K562 (cell line): ENCODE measurements around the gene WDR91. TPM values are rescaled to one million over a fixed set of nuclear protein-coding genes. Genes with fewer than 3 reads are reported as not detected.

Source experiments
- ATF2 ChIP-seq: sonication (generic); formaldehyde crosslinking; IDR thresholded peaks from 2 replicates; pipeline ENCODE4 v1.8.1; 2022; ENCODE audit warnings: missing genetic modification reagents
- CREBBP ChIP-seq: IDR thresholded peaks from one replicate; pipeline ENCODE4 v1.6.1; 2012; ENCODE audit warnings: low read depth, mild to moderate bottlenecking, control low read depth, inconsistent platforms, low read length
- NR3C1 ChIP-seq: sonication (generic); formaldehyde crosslinking; IDR thresholded peaks from 2 replicates; pipeline ENCODE4 v1.8.1; 2022; ENCODE audit warnings: missing genetic modification reagents
- POLR2AphosphoS2 ChIP-seq: IDR thresholded peaks from 2 replicates; pipeline ENCODE4 v1.6.1; 2012; ENCODE audit warnings: low read length, improper control_type of control experiment
- ZC3H4 ChIP-seq: sonication (generic); formaldehyde crosslinking; IDR thresholded peaks from 2 replicates; pipeline ENCODE4 v1.9.0; 2021; ENCODE audit warnings: missing genetic modification reagents, borderline replicate concordance
- polyA plus RNA-seq, 8 experiments: library from polyadenylated mRNA; depleted of rRNA in 4 of 8; stranded (reverse) in 5 of 8; unstranded in 3 of 8; fragments of >200 nt; fragmentation: Nextera tagmentation in 2 of 8; fragmentation: Illumina TruSeq in 1 of 8; extraction: Ambion mirVana in 2 of 8; extraction: Trizol in 1 of 8; gene quantifications; 2 replicates each; pipeline versions ENCODE4 v1.2.1 to v1.2.3, GENCODE V29; 2011 to 2014; ENCODE audit warnings: inconsistent platforms in 1 of 8, missing spikeins in 1 of 8
- total RNA-seq, 7 experiments: library from RNA; depleted of rRNA in 6 of 7; stranded (reverse); fragments of >200 nt in 6 of 7; fragmentation: Illumina TruSeq in 2 of 7; extraction: Trizol in 2 of 7; gene quantifications; 2 replicates each; pipeline versions ENCODE4 v1.2.1 to v1.2.3, GENCODE V29; 2011 to 2021; ENCODE audit warnings: low replicate concordance in 1 of 7
- TF ChIP-seq, protein P1 (sequence below): sonication (generic); formaldehyde crosslinking; IDR thresholded peaks from 2 replicates; pipeline ENCODE4 v1.8.1; 2023; ENCODE audit warnings: mild to moderate bottlenecking, missing genetic modification reagents
- TF ChIP-seq, protein P2 (sequence below): fragments of 450-650 bp; formaldehyde crosslinking; IDR thresholded peaks from 2 replicates; pipeline ENCODE4 v1.4.0; 2020; ENCODE audit warnings: mild to moderate bottlenecking, moderate library complexity
- TF ChIP-seq, protein P3 (sequence below), 2 experiments: fragments of 150-350 bp in 1 of 2; IDR thresholded peaks; 2 replicates each; pipeline ENCODE4 v1.6.1; 2012 to 2016; ENCODE audit warnings: low read depth in 2 of 2, low read length in 2 of 2, mild to moderate bottlenecking in 1 of 2, moderate library complexity in 1 of 2
- TF ChIP-seq, protein P4 (sequence below): fragments of 250-450 bp; sonication (Bioruptor Pico); IDR thresholded peaks from 2 replicates; pipeline ENCODE4 v1.5.0; 2021; ENCODE audit warnings: mild to moderate bottlenecking, borderline replicate concordance
- TF ChIP-seq, protein P5 (sequence below): IDR thresholded peaks from 2 replicates; pipeline ENCODE4 v1.6.1; 2011; ENCODE audit warnings: borderline replicate concordance, low read depth, mild to moderate bottlenecking, moderate library complexity, low read length; ENCODE audit not compliant: insufficient read depth, poor library complexity, severe bottlenecking

Gene WDR91
- total and polyA plus RNA-seq, 9 of the 15 experiments (the other 6 are each of a cell fraction or from before 2014, with no cell fraction given) = 1.9 to 18.2 (median 9.8) TPM

DNA sequence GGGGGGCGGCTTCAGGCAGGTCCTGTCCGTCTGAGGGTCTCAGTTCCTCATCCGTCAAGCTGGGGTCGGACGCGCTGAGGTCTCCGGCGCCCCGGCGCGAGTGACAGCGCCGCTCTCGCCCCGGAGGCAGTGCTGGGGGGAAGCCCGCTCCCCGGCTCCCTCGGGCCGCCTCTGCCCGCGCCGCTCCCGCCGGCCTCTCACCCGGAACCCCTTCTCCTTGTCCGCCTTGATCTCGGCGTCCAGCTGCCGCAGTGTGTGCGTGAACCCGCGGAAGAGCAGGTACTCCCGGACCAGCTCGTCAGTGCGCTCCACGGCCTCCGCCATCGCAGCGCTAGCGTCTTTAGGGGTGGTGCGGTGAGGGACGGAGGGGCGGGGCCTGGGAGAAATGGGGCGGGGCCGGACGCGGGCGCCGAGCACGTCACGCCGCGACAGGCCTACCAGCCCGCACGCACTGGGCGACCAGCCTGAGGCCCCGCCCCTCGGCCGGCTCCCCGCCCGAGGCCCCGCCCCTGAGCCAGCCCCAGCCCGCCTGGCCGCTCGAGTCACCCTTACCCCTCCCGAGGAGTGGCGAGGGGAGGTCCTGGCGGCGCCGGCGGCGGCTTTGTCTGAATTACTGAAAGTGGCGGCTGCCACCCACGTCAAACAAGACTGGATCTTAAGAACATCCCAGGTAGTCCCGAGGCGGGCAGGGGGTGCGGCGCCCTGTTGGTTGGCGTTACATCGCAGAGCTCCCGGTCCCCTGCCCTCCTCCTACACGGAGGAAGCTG is at the start of gene WDR91 (continued):
- TF ChIP-seq, protein P1, sequence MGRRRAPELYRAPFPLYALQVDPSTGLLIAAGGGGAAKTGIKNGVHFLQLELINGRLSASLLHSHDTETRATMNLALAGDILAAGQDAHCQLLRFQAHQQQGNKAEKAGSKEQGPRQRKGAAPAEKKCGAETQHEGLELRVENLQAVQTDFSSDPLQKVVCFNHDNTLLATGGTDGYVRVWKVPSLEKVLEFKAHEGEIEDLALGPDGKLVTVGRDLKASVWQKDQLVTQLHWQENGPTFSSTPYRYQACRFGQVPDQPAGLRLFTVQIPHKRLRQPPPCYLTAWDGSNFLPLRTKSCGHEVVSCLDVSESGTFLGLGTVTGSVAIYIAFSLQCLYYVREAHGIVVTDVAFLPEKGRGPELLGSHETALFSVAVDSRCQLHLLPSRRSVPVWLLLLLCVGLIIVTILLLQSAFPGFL (CRISPR knock-in tag) = no peak
- TF ChIP-seq, protein P2, sequence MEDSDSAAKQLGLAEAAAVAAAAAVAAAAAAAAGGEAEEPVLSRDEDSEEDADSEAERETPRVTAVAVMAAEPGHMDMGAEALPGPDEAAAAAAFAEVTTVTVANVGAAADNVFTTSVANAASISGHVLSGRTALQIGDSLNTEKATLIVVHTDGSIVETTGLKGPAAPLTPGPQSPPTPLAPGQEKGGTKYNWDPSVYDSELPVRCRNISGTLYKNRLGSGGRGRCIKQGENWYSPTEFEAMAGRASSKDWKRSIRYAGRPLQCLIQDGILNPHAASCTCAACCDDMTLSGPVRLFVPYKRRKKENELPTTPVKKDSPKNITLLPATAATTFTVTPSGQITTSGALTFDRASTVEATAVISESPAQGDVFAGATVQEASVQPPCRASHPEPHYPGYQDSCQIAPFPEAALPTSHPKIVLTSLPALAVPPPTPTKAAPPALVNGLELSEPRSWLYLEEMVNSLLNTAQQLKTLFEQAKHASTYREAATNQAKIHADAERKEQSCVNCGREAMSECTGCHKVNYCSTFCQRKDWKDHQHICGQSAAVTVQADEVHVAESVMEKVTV (CRISPR knock-in tag) = no peak
- TF ChIP-seq ZC3H4 (CRISPR knock-in tag) (no peak), ATF2 (CRISPR knock-in tag) (no peak), POLR2AphosphoS2 (no peak), NR3C1 (CRISPR knock-in tag) (no peak), CREBBP (no peak)
- TF ChIP-seq, protein P3, sequence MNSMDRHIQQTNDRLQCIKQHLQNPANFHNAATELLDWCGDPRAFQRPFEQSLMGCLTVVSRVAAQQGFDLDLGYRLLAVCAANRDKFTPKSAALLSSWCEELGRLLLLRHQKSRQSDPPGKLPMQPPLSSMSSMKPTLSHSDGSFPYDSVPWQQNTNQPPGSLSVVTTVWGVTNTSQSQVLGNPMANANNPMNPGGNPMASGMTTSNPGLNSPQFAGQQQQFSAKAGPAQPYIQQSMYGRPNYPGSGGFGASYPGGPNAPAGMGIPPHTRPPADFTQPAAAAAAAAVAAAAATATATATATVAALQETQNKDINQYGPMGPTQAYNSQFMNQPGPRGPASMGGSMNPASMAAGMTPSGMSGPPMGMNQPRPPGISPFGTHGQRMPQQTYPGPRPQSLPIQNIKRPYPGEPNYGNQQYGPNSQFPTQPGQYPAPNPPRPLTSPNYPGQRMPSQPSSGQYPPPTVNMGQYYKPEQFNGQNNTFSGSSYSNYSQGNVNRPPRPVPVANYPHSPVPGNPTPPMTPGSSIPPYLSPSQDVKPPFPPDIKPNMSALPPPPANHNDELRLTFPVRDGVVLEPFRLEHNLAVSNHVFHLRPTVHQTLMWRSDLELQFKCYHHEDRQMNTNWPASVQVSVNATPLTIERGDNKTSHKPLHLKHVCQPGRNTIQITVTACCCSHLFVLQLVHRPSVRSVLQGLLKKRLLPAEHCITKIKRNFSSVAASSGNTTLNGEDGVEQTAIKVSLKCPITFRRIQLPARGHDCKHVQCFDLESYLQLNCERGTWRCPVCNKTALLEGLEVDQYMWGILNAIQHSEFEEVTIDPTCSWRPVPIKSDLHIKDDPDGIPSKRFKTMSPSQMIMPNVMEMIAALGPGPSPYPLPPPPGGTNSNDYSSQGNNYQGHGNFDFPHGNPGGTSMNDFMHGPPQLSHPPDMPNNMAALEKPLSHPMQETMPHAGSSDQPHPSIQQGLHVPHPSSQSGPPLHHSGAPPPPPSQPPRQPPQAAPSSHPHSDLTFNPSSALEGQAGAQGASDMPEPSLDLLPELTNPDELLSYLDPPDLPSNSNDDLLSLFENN (IDR thresholded peaks at IDR 0.05; ENCODE audit: low read depth in 2 of 2, low read length in 2 of 2) = no peak
- TF ChIP-seq, protein P4, sequence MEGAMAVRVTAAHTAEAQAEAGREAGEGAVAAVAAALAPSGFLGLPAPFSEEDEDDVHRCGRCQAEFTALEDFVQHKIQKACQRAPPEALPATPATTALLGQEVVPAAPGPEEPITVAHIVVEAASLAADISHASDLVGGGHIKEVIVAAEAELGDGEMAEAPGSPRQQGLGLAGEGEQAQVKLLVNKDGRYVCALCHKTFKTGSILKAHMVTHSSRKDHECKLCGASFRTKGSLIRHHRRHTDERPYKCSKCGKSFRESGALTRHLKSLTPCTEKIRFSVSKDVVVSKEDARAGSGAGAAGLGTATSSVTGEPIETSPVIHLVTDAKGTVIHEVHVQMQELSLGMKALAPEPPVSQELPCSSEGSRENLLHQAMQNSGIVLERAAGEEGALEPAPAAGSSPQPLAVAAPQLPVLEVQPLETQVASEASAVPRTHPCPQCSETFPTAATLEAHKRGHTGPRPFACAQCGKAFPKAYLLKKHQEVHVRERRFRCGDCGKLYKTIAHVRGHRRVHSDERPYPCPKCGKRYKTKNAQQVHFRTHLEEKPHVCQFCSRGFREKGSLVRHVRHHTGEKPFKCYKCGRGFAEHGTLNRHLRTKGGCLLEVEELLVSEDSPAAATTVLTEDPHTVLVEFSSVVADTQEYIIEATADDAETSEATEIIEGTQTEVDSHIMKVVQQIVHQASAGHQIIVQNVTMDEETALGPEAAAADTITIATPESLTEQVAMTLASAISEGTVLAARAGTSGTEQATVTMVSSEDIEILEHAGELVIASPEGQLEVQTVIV (CRISPR knock-in tag) = no peak
- TF ChIP-seq, protein P5, sequence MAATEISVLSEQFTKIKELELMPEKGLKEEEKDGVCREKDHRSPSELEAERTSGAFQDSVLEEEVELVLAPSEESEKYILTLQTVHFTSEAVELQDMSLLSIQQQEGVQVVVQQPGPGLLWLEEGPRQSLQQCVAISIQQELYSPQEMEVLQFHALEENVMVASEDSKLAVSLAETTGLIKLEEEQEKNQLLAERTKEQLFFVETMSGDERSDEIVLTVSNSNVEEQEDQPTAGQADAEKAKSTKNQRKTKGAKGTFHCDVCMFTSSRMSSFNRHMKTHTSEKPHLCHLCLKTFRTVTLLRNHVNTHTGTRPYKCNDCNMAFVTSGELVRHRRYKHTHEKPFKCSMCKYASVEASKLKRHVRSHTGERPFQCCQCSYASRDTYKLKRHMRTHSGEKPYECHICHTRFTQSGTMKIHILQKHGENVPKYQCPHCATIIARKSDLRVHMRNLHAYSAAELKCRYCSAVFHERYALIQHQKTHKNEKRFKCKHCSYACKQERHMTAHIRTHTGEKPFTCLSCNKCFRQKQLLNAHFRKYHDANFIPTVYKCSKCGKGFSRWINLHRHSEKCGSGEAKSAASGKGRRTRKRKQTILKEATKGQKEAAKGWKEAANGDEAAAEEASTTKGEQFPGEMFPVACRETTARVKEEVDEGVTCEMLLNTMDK = peak; percentile 6
